Measurements from ENCODE around the gene GPC6.

Gene GPC6

DNA sequence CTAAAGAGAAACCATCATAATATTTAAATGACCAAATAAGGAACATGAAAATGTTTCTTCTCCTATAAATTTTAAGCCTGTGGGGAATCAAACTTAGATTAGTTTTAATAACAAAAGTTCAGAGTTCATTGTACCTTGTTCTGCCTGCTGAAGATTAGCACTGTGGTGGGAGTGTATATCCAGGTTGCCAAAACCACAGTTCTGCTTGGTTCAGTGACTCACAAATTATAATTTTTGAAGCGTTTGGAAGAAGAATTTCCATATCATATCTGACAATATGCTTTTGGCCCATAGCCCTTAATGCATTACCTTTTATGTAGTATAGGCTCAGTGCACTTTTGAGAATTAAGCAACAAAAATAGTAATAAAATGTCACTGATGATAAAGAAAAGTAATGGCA is 545.2 kb downstream of the GPC6 start:
- no peak for DNase-seq (ENCODE audit: low read depth in 2 of 2)

DNA sequence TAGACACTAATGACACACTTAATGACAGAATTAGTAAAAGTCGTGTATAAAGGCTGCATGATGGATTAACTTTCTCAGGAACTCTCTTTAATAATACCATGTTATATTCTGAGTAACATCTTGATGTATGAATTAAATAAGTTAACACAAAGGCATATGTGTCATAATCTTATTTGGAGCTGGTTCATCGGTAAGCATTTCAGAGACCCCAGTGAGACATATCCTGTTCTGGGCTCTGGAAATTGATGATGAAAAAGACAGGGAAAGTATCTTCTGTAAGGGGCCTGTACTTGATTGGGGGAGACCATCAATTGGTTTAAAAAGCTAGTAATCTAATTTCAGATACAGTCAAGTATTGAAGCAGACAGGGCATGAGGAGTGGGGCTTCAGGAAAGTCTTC is 547.9 kb downstream of the GPC6 start:
- DNase-seq (ENCODE audit: low read depth in 2 of 2) = no peak

DNA sequence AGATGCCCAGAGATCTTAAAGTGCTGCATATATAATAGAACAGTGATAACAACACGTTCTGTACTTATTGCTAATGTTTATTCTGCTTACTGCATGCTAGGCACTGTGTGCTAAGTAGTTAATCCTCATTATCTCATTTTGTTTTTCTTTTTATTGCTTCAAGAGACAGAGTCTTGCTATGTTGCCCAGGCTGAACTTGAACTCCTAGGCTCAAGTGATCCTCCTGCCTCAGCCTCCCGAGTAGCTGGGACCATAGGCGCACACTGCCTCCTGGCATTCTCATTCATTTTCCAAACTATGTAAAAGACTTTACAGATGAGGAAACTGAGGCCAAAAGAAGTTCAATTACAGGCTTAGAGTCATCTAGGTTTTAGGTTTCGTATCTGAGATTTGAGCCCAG is 548.4 kb downstream of the GPC6 start:
- DNase-seq (ENCODE audit: low read depth in 2 of 2) = no peak

DNA sequence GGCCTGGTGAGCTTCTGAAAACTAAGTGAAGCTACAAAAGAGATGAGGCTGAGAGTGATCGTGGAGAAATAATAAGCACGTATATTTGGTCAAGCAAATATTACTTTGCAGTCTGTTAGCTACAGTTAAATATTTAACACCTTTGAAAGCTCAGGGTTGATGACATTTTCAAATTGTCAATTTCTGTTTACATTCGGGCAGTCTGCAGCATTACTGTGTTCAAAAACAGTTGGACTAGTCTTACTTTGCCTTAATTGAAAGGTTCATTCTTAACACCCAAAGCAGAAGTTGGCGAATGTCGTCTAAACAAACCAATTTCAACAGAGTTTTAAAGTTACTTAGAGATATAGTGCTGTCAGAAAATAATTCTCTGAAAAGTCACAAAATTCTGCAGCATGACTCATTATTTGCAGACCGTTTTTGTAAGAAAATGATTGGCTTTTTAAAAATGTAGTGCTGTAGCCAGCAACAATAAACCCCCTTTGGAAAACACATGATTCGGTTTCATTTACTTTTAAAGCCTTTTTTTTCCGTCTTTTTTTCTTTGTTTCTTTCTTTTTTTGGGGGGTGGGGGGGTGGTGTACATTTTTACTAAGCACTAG is 549.0 kb downstream of the GPC6 start:
- DNase-seq (ENCODE audit: low read depth in 2 of 2) = no peak

DNA sequence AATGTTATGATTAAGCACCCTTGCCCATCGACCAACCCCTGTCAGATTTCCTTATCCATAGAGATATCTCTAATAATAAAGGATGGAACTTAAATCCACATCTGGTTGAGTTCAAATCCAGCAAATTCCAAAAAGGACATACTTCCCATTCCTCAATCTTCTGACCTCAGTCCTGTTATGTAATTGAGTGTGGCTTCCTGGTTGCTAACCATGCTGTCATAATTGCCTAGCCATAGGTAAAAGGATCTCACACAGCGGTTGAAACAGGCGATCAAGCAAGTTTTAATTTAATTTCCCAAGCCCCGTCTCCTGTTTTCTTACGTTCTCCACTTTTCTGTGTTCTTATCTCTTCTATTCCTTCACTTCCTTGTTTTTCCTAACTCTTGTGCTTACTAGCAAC is 550.3 kb downstream of the GPC6 start:
- no peak for DNase-seq (ENCODE audit: low read depth in 2 of 2)

DNA sequence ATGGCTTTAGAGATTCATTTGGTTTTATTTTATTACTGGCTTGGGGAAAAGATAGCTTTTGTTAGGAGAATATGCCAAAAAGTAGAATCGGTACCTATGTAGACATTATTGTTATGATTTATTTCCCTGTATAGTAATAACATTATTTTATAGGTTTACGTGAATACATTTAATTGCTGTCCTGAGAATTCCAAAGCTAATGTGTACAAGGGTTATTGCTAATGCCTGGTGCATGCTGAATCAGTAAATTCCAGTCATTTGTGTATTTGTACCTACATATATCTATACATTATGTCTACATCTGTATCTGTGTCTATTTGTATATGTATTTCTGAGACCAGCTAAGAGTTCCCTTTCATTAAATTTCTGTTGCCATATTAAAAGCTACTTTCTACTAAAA is 550.9 kb downstream of the GPC6 start:
- DNase-seq (ENCODE audit: low read depth in 2 of 2) = no peak

DNA sequence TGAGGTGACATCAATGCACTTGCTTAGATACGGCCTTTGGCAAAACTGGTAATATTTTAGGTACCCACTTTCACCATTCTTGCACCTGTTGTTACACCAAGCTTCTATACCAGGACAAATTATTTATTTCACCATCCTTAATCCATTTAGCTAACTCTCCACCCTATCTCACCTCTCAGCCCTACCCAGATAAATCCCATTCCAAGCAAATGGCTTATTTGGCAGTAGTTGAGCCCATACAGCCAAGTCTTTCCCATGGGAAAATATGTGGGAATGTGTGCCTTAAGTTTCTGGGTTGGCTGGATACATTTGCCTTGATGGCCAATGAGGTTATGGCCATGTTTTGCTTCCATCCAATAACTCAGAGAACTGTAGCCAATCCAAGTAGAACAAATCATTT is 551.9 kb downstream of the GPC6 start:
- no peak for DNase-seq (ENCODE audit: low read depth in 2 of 2)

DNA sequence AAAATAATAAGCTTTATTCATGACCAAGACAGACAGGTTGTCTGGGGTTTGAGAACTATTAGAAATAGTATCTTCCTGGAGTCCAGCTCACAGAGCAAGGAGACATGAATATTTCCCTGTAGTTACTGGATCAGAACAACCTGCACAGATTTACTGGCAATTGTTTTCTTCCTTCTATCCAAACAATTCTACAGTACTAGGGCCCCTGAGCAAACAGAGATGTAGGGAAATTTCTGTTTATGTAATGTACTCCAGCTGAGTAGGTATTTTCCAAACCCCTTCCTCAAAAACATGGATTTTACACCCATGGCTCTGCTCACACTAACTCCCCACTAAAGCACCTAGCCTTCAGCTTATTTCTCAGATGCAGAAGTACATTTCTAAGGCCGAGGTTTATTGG is 557.6 kb downstream of the GPC6 start:
- DNase-seq (ENCODE audit: low read depth in 2 of 2) = no peak

DNA sequence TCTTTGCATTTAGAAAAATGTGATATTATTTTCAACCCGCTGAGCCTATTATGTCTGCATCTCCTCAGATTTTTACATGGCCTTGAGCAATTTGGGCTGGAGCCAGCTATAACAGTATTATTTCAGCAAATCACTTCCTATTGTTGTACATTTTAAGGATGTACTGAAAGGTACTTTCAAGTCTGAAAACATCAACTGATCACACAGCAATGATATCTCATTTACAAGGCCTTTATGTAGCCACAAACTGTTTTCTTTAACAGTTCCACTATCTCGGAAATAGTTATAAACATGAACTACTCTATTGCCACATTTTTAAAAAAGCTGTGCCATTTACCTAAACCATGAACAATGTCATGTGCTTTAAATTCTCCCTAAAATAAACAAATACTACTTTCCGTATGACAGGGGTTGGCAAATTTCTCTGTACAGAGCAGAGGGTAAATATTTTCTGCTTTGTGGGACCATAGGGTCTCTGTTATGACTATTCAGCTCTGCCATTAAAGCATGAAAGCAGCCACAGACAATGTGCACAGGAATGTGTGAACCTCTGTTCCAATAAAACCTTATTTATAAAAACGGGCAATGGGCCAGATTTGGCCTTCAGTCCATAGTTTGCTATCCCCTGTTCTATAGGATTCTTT is 560.4 kb downstream of the GPC6 start:
- DNase-seq (ENCODE audit: low read depth in 2 of 2) = no peak

DNA sequence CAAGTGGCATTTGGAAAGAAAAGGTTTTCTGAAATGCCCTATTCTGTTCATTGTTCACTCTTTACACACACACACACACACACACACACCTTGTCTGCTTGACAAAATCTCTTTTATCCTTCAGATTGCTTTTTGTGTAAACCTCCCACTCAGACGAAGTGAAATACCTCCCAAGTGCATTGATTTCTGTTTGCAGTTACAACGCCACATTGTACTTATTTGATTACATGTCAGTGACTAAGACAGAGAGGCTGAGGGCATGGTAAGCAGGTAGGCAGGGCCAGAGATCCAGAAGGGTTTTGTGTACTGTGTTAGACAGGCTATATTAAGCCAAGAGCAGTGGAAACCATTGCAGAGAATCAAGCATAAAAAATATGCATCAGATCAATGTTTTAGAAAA is 561.8 kb downstream of the GPC6 start:
- DNase-seq (ENCODE audit: low read depth in 2 of 2) = no peak

DNA sequence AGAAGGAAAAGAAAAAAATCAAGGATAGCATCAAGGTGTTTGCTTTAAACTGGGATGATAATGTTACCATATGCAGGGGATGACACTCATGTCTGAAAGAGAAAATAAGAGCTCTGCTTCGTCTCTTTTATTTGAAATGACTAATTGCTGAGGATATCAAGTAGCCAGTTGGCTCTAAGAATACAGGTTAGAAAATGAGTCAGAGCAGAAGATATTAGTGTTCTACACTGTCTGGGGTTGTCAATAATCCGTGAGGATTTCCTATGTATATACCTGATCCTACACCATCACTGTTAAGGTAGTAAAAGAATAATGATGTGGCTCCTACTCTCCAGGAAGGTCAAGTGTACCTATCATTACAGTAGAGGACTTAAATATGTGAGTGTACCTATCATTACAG is 562.5 kb downstream of the GPC6 start:
- DNase-seq (ENCODE audit: low read depth in 2 of 2) = no peak

DNA sequence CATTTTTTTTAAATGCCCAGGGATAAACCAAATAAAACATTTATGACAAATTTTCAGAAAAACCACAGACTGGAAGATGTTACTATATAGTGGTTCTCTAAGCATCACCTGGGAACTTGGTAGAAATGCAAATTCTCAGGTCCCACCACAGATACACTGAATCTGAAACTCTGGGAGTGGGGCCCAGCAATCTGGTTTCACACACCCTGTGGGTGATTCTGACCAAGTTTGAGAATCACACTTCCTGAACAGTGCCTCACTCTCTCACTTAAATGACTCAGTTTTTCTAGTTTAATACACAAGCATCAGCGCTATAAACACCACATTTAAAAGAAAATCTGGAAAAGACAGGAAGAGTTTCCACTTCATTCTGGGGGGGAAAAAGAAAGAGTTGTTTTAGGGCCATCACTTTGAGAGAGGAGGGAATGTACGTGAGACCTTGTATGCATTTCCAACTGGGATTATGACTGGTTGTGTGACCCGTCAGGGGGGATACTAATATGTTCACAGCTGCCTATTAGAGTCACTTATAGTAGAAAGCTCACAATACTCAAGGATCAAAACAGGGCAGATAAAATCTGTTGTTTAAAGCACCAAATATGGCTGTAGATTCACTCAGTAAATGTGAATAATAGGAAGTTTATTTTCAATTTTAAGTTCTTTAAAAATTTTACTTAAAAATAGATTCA is 567.7 kb downstream of the GPC6 start:
- no peak for DNase-seq (ENCODE audit: low read depth in 2 of 2)

DNA sequence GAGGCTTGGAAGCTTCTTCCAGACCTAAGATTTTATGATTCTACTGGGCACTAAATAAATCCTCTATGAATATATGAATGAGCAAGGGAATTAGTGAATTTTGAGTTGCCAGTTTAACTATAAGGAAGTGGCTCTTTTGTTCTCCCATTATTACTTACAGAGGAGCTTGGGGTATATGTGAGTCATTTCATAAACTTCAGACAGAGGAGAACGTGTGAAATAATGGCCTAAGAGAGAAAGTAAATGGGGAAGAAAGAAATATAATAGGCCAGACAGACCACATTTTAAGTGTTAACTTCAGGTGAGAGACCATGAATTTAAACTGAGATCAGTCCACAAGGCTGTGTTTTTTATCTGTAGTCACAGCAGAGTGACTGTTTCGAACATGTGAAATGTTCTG is 570.9 kb downstream of the GPC6 start:
- DNase-seq (ENCODE audit: low read depth in 2 of 2) = no peak

DNA sequence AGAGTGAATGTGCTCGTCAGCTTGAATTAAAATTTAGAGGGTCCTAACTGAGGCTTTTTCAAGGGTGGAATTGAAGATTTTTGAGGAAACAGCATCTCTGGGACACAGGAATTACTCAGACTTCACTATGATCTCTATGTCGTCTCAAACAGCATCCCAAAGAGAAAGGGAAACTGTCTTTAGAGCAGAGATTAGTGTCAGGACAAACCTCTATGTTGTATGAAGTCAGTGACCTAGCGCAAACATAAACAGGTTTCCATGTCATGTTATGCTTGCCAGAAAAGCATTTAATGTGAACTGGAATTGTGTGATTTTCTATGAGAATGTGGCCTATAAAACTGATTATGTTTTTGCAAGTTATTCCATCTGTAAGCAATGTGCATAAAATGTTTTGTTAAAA is 573.7 kb downstream of the GPC6 start:
- DNase-seq (ENCODE audit: low read depth in 2 of 2) = no peak

DNA sequence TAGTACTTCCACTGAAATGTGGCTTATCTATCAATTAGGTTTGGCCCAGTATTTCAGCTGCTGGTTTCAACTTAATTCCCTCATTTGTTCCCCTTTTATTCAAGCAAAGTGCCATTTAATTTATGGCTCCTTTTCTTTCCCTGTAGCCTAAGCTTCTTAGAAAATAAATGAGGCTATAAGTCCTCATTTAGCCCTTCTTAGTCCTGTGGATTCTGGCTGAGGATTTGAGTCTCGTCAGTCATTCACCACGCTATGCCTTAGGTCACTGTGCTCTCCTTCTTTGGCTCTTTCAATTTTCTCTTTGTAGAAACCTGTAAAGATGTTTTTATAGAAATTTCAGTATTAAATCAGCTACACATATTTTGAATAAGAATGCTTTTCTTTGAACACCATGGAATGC is 579.1 kb downstream of the GPC6 start:
- no peak for DNase-seq (ENCODE audit: low read depth in 2 of 2)

DNA sequence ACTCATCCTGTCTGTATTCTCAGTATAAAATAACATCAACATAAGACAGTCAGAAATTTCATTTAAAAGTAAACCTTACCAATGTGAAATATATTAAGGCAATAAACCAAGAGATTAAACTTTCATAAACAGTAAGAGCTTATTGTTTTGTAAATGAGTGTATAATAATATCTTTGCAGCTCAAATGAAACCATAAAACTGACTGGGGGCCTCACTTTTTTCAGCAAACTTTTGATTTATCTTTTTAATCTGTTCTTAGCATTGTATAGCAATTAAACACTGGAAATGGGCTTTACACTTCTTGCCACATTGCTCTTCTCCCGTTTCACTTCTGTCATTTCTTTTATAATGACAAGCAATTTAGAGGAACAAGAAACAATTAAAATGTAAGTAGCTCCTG is 580.3 kb downstream of the GPC6 start:
- DNase-seq (ENCODE audit: low read depth in 2 of 2) = no peak

DNA sequence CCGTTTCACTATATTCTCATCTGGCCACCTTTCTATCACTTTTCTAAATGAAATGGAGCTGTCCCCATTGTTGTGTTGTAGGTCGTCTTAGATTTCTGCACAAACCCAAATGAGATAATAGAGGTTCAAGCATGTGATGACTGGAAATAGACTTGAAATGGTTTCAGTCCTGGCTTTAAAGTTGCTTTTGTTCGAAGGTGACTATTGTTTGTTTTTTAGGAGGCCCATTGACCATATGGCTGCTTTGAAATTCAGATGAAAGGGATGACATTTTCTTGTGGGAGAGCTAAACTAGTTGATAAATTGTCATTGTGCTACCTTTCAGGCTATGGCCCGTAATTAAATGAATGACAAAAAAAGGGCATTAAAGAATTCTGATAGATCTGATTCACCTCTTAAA is 583.7 kb downstream of the GPC6 start:
- DNase-seq (ENCODE audit: low read depth in 2 of 2) = no peak

DNA sequence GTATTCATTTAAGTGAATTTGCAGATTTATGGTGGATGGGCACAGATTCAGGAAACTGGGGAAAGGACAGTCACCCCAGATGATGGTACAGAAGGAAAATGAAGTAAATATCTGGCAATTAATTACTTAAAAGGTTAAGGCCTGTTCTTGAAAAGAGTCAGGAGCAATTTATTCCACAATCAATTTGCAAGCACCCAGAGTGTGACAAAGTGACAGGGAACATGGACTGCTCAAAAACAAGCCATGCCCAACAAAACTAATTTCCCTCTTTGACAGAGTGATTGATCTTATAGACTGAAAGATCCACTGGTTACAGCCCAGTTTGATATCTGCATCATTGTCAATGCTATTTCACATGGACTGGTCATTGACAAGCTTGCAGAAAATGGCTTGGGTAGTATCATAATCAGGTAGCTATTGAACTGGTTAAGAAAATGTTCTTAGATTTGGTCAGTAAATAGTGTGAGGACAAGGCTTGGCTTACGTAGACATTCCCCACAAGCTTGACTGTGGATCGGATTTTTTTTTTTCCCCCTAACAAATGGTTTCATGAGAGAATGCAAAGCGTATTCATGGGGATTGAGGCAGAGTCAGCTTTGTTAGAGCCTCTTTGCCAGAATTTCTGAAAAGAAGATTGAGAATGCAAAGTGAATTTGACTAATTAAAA is 584.6 kb downstream of the GPC6 start:
- DNase-seq (ENCODE audit: low read depth in 2 of 2) = no peak

DNA sequence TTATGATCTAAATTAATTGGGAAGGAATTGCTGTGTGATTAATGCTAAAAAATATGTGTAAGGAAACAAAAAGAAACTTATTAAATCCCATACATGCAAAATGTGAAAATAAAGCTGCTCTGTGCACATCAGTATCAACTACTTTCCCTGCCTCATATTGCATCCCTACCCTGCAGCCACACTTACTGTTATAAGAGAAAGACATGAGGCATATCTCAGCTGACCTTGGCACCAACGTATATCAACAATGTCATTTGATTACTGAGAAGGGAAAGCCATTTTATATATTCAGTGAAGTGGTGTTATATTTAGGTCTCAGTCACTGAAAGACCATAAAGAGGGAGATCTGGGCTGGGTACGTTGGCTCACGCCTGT is 585.1 kb downstream of the GPC6 start:
- no peak for DNase-seq (ENCODE audit: low read depth in 2 of 2)

DNA sequence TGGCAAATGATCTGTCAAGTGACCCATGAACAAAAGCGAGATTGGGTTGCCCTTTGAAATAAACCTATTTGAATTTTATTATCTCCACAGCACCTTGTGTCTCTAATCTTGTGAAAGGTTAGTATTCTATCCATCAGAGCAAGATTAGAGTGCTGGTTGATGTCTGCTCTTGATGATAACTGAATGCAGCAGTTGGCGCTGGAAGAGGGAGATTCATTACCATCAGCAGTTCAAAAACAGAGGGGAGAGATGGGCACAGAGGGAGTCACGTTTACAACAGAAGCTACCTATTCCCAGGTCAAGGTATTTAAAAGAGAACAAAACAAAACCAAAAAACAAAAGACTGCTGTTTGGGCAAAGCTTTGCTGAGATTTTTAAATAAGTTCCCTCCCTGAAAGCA is 588.1 kb downstream of the GPC6 start:
- DNase-seq (ENCODE audit: low read depth in 2 of 2) = no peak

DNA sequence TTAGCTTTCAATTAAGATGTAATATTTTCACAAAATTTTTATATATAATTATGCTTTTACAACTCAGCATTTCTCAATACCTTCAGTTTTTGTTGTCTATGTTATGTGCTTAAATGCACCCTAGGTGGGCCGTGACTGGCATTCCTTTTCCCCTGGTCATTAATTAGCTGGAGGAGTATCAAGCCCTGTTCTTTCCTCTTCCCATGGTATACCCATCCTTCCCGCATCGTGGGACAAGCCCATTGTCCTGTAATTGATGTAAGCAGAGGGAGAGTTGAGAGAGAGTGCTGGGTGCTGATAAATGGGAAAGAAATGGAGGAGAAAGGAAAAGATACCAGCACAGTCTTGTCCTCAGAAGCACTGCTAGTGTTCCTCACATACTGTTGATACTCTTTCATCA is 591.7 kb downstream of the GPC6 start:
- DNase-seq (ENCODE audit: low read depth in 2 of 2) = no peak

DNA sequence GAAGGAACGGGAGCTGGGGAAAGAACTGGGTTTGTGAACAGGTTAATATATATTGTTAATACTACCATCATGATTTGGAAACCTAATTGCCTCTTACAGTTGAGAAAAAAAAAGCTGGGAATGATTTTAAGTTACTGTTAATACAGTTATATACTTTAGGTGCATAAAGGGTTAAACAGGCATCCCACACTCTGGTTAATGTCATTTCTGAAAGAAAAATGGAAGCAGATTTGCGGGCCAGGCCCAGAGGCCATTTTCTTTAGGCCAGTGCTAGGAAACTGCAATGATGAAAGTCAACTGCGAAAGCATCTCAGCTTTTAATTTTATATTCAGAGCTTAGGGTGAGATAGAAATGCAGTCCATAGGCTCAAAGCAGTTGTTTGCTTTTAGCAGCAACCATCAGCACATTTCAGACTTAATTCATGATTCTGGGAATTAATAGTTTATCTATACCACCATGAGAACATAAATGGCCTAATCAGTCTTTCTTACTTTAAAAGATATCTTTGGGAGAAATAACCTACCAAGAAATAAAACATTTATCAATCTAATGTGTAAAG is 592.8 kb downstream of the GPC6 start:
- no peak for DNase-seq (ENCODE audit: low read depth in 2 of 2)

DNA sequence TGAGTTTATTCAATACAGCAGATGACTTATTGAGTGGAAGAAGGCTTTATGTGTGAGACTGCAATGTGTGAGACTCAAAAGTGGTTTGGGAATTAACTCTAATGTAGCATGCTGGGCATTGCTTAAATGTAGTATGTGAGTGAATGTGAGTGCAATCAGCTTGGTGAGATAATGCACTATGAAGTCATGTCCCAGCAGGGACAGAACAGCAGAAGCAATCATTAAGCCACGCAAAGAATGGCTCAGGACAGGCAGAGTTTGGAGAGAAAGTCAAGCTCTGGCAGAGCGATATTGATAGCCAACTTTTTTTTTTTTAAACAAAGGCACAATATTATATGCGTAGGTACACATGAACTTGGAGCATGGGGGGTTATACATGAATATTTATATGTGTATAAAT is 597.7 kb downstream of the GPC6 start:
- DNase-seq (ENCODE audit: low read depth in 2 of 2) = no peak

Measured in activated CD8-positive, alpha-beta memory T cell treated with anti-CD3 and anti-CD28 coated beads for 4 hours (primary cell).